Right lobe of liver (tissue), 4 donors: Measurements from ENCODE around the gene GUCA2A.

Source experiments
- POLR2A ChIP-seq: fragments of 450-650 bp; IDR thresholded peaks from one replicate; pipeline ENCODE4 v1.6.1; 2017; ENCODE audit warnings: antibody characterized with exemption, mild to moderate bottlenecking
- TF ChIP-seq, protein P1 (sequence below), 4 donors: fragments of 200-600 bp in 3 of 4; fragments of 450-650 bp in 1 of 4; IDR thresholded peaks; one replicate each; pipeline versions ENCODE4 v1.5.1 to v1.8.0; 2016 to 2022; ENCODE audit warnings: antibody characterized with exemption in 4 of 4, mild to moderate bottlenecking in 2 of 4
- donor health status: DM: no; HTN: no; CAD: no.
- donor health status: DM: no; HTN: no; CAD: no.
- donor health status: DM: no; HTN: yes; CAD: no.

DNA sequence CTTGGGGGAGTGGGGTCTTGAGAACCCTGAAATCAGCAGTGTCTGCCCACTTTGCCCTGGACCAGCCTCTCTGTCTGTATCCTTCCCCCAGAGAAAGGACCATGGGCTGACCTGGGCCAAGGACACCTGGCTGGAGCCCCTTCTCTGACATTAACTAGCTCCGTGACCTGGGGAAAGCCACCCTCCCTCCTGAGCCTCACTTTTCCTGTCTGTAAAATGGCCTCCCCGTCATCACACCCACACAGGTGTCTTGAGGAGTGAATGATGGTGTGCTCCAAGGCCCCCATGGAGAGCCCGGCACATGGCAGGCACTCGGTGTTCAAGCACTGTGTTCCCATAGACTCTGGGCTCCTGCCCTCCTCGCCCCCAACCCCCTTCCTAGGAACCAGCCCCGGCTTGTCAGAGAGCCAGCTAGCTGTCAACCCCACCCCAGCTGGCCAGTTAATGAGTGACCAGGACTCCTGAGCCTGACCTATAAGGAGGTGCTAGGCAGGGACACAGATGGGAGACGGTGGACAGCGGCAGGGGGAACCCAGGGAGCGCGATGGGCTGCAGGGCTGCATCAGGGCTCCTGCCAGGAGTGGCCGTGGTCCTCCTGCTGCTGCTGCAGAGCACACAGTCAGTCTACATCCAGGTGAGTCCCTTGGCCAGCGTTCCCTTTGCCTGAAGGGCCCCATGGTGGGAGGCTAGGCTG, 11.5 kb downstream of the GUCA2A start, which contains the start of gene GUCA2B:
- TF ChIP-seq, protein P1, sequence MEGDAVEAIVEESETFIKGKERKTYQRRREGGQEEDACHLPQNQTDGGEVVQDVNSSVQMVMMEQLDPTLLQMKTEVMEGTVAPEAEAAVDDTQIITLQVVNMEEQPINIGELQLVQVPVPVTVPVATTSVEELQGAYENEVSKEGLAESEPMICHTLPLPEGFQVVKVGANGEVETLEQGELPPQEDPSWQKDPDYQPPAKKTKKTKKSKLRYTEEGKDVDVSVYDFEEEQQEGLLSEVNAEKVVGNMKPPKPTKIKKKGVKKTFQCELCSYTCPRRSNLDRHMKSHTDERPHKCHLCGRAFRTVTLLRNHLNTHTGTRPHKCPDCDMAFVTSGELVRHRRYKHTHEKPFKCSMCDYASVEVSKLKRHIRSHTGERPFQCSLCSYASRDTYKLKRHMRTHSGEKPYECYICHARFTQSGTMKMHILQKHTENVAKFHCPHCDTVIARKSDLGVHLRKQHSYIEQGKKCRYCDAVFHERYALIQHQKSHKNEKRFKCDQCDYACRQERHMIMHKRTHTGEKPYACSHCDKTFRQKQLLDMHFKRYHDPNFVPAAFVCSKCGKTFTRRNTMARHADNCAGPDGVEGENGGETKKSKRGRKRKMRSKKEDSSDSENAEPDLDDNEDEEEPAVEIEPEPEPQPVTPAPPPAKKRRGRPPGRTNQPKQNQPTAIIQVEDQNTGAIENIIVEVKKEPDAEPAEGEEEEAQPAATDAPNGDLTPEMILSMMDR (IDR thresholded peaks at IDR 0.05) = no peak
- no peak for TF ChIP-seq POLR2A
